Osteoblast (primary cell): ENCODE measurements around the gene INHBB. TPM values are rescaled to one million over a fixed set of nuclear protein-coding genes. Genes with fewer than 3 reads are reported as not detected.

ENCODE experiments used
- DNase-seq: peaks from one replicate; pipeline ENCODE4 v3.0.0; 2011; ENCODE audit warnings: low spot score, mixed read lengths; ENCODE audit not compliant: insufficient read length; ENCODE audit errors: missing footprints
- H2AFZ ChIP-seq: 2 replicates; pipeline ENCODE4 v1.6.0; 2011; ENCODE audit warnings: mild to moderate bottlenecking, low read length
- H3K27ac ChIP-seq: 2 replicates; pipeline ENCODE4 v1.5.1; 2011; ENCODE audit warnings: mild to moderate bottlenecking, low read depth, low read length, moderate library complexity
- H3K27me3 ChIP-seq: 2 replicates; pipeline ENCODE4 v1.6.0; 2012; ENCODE audit warnings: mild to moderate bottlenecking, control low read depth, inconsistent platforms, low read length, moderate library complexity; ENCODE audit not compliant: insufficient read depth
- H3K36me3 ChIP-seq: 2 replicates; pipeline ENCODE4 v1.5.1; 2011; ENCODE audit warnings: mild to moderate bottlenecking, low read length, control low read depth, moderate library complexity; ENCODE audit not compliant: insufficient read depth
- H3K4me1 ChIP-seq: 2 replicates; pipeline ENCODE4 v1.5.1; 2011; ENCODE audit warnings: mild to moderate bottlenecking, low read length, control low read depth, moderate library complexity; ENCODE audit not compliant: insufficient read depth
- H3K4me2 ChIP-seq: 2 replicates; pipeline ENCODE4 v1.6.0; 2011; ENCODE audit warnings: mild to moderate bottlenecking, low read length; ENCODE audit not compliant: insufficient read depth
- H3K4me3 ChIP-seq: fragments of 200-600 bp; sonication (generic); 3 replicates; pipeline ENCODE4 v1.5.1; 2012; ENCODE audit warnings: mild to moderate bottlenecking, low read length, inconsistent platforms; ENCODE audit not compliant: insufficient read depth
- H3K79me2 ChIP-seq: 2 replicates; pipeline ENCODE4 v1.6.0; 2012; ENCODE audit warnings: mild to moderate bottlenecking, low read length, control low read depth, inconsistent platforms; ENCODE audit not compliant: insufficient read depth
- H3K9me3 ChIP-seq: 2 replicates; pipeline ENCODE4 v1.5.1; 2011; ENCODE audit warnings: low read depth, low read length, control low read depth
- H4K20me1 ChIP-seq: 2 replicates; pipeline ENCODE4 v1.6.0; 2012; ENCODE audit warnings: mild to moderate bottlenecking, low read length, control low read depth; ENCODE audit not compliant: insufficient read depth
- CTCF ChIP-seq: IDR thresholded peaks from 2 replicates; pipeline ENCODE4 v1.5.1; 2011; ENCODE audit warnings: mild to moderate bottlenecking, low read depth, low read length, moderate library complexity; ENCODE audit errors: extremely low read depth
- total RNA-seq: library from RNA; depleted of rRNA; stranded (reverse); fragments of >200 nt; gene quantifications from 2 replicates; pipeline ENCODE4 v1.2.3, GENCODE V29; 2012

The INHBB gene
- total RNA-seq, 1 donor: under 0.01 TPM

GRCh38 chr2:120332384-120332783 is 13.6 kb upstream of the INHBB start:
- peak; percentile 66 for DNase-seq
- Histone ChIP-seq H3K9me3 (peaks cover 2% of the 10 kb centered on the region), H4K20me1 (no peaks in the 10 kb centered on the region), H3K4me1 (no peaks in the 10 kb centered on the region), H2AFZ (no peak overlapping the region), H3K36me3 (no peaks in the 10 kb centered on the region), H3K27ac (no peak overlapping the region), H3K4me2 (no peak overlapping the region), H3K79me2 (no peaks in the 10 kb centered on the region), H3K4me3 (no peak overlapping the region), H3K27me3 (peaks cover 51% of the 10 kb centered on the region)
- TF ChIP-seq CTCF: no peak

- no peak for DNase-seq
- Histone ChIP-seq H3K9me3 (peaks cover 2% of the 10 kb centered on the region), H3K4me3 (no peak overlapping the region), H3K4me1 (no peaks in the 10 kb centered on the region), H4K20me1 (no peaks in the 10 kb centered on the region), H2AFZ (no peak overlapping the region), H3K79me2 (no peaks in the 10 kb centered on the region), H3K27me3 (peaks cover 46% of the 10 kb centered on the region), H3K36me3 (no peaks in the 10 kb centered on the region), H3K27ac (no peak overlapping the region), H3K4me2 (no peak overlapping the region)
- no peak for TF ChIP-seq CTCF
Observed at GRCh38 chr2:120334068-120334467, 11.9 kb upstream of the INHBB start.

GRCh38 chr2:120336749-120337148 is 9.2 kb upstream of the INHBB start:
- no peak for DNase-seq
- Histone ChIP-seq H3K36me3 (no peaks in the 10 kb centered on the region), H3K4me2 (no peak overlapping the region), H3K79me2 (no peaks in the 10 kb centered on the region), H3K4me1 (no peaks in the 10 kb centered on the region), H2AFZ (no peak overlapping the region), H3K27ac (no peak overlapping the region), H4K20me1 (no peaks in the 10 kb centered on the region), H3K27me3 (peaks cover 22% of the 10 kb centered on the region), H3K9me3 (peaks cover 2% of the 10 kb centered on the region), H3K4me3 (no peak overlapping the region)
- no peak for TF ChIP-seq CTCF

- no peak overlapping the region for H3K27ac ChIP-seq
- H3K79me2 ChIP-seq: no peaks in the 10 kb centered on the region
- DNase-seq: no peak
- no peak overlapping the region for H2AFZ ChIP-seq
- H3K4me2 ChIP-seq: no peak overlapping the region
- no peaks in the 10 kb centered on the region for H3K36me3 ChIP-seq
- H4K20me1 ChIP-seq: no peaks in the 10 kb centered on the region
- peaks cover 30% of the 10 kb centered on the region for H3K27me3 ChIP-seq
- no peak for TF ChIP-seq CTCF
- H3K4me1 ChIP-seq: no peaks in the 10 kb centered on the region
- no peak overlapping the region for H3K4me3 ChIP-seq
- peaks cover 2% of the 10 kb centered on the region for H3K9me3 ChIP-seq
Observed at GRCh38 chr2:120338015-120338414, 7.9 kb upstream of the INHBB start.
